ENCODE data around the gene KIF1A. TPM values are rescaled to one million over a fixed set of nuclear protein-coding genes. Genes with fewer than 3 reads are reported as not detected.
"Not testable (repeated sequence)": the region's sequence is repeated elsewhere in the genome, so short reads cannot be mapped to it uniquely, and the experiment has no call there.

Gene KIF1A
- total and polyA plus RNA-seq, 2 of the 8 experiments (the other 6 are each of a cell fraction or from before 2014, with no cell fraction given): 61.3 to 281 TPM

DNA sequence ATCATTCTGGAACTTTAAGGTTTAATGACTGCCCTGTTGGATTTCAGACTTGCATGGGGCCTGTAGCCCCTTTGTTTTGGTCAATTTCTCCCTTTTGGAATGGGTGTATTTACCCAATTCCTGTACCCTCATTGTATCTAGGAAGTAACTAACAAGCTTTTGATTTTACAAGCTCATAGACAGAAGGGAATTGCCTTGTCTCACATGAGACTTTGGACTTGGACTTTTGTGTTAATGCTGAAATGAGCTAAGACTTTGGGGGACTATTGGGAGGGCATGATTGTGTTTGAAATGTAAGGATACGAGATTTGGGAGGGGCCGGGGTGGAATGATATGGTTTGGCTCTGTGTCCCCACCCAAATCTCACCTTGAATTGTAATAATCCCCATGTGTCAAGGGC lies 26.3 kb upstream of the KIF1A start:
- not testable (repeated sequence) for H3K18ac ChIP-seq (ENCODE audit: extremely low read depth, low read length); H3K4me3 ChIP-seq (ENCODE audit: extremely low read depth in 1 of 4, insufficient read depth in 2 of 4, low read depth in 3 of 4, low read length in 4 of 4); H3K23me2 ChIP-seq (ENCODE audit: low read depth, low read length); H3K27ac ChIP-seq (ENCODE audit: low read depth, low read length); H3K4me2 ChIP-seq (ENCODE audit: insufficient read depth in 1 of 2, low read depth in 2 of 2, low read length in 2 of 2); H4K91ac ChIP-seq (replicated peaks; ENCODE audit: insufficient read length, low read length); H2BK5ac ChIP-seq (ENCODE audit: low read depth, low read length); H2AFZ ChIP-seq (ENCODE audit: low read length); H3K14ac ChIP-seq (ENCODE audit: insufficient read length); H3K27me3 ChIP-seq (replicated peaks in 1 of 4; ENCODE audit: control insufficient read depth in 3 of 4, extremely low read depth in 1 of 4, insufficient read depth in 3 of 4, low read length in 3 of 4); H3K36me3 ChIP-seq (ENCODE audit: control insufficient read depth in 2 of 4, insufficient read depth in 4 of 4, low read length in 3 of 4); H2AK5ac ChIP-seq (ENCODE audit: low read depth, low read length); FAIRE-seq; H3K4ac ChIP-seq (replicated peaks; ENCODE audit: insufficient read length, low read depth, low read length); H3K23ac ChIP-seq (ENCODE audit: insufficient read length); H4K5ac ChIP-seq (ENCODE audit: insufficient read length, low read depth, low read length); H3K9me3 ChIP-seq (ENCODE audit: insufficient read depth in 2 of 2, low read depth in 1 of 2, low read length in 1 of 2); H3K56ac ChIP-seq (replicated peaks; ENCODE audit: insufficient read length, low read depth, low read length); H3K9ac ChIP-seq (replicated peaks in 1 of 4; ENCODE audit: extremely low read depth in 1 of 4, low read depth in 3 of 4, low read length in 3 of 4); H3K79me2 ChIP-seq (ENCODE audit: control insufficient read depth in 1 of 2, insufficient read depth in 2 of 2, low read length in 2 of 2); H3K79me1 ChIP-seq (ENCODE audit: low read depth, low read length); H3K4me1 ChIP-seq (replicated peaks in 1 of 4; ENCODE audit: control insufficient read depth in 3 of 4, insufficient read depth in 4 of 4, low read length in 3 of 4); H2BK15ac ChIP-seq (ENCODE audit: low read length); DNase-seq (ENCODE audit: low read depth in 1 of 2, low spot score in 2 of 2); H4K8ac ChIP-seq (ENCODE audit: extremely low read depth, insufficient read depth, low read length); H2BK20ac ChIP-seq (ENCODE audit: low read length); H2BK120ac ChIP-seq (replicated peaks; ENCODE audit: low read depth, low read length); H4K20me1 ChIP-seq (replicated peaks in 1 of 2; ENCODE audit: control insufficient read depth in 1 of 2, insufficient read depth in 2 of 2, low read length in 2 of 2); H2BK12ac ChIP-seq (ENCODE audit: low read depth, low read length)
- WGBS, 2 experiments (ENCODE audit: extremely low coverage in 1 of 2, insufficient coverage in 1 of 2, insufficient read length in 1 of 2, insufficient replicate concordance in 2 of 2, low coverage in 1 of 2, low lambda C conversion rate in 2 of 2, missing lambda C conversion rate in 1 of 2): 95% methylated on average over 2 of the region's 2 CpGs; no CpG with 5 or more reads in 1 of the 2 experiments
- ChIA-PET CTCF (ENCODE audit: partially characterized antibody) (interaction anchor here (0.7 to 1.5 kb wide), 5 partner anchors 11 to 119 kb away, joined by 3 to 4 read pairs (median 3); no protein-coding TSS in a partner anchor), POLR2A (ENCODE audit: partially characterized antibody) (interaction anchor here (1.1 to 1.4 kb wide), 2 partner anchors 27 to 157 kb away, joined by 3 to 4 read pairs; no protein-coding TSS in a partner anchor)
